OCI-LY1 (cell line): ENCODE data around the gene ARL8A.
"Not testable (repeated sequence)": the region's sequence is repeated elsewhere in the genome, so short reads cannot be mapped to it uniquely, and the experiment has no call there.

Experiments used
- EZH2 ChIP-seq: fragments of 200-600 bp; sonication (generic), shearing (Covaris generic); IDR thresholded peaks from 2 replicates; pipeline ENCODE4 v1.8.0; 2017; ENCODE audit warnings: borderline replicate concordance, mixed run types, mild to moderate bottlenecking, antibody characterized with exemption, low read length, moderate library complexity, mixed read lengths
- TF ChIP-seq, protein P1 (sequence below): fragments of 200-600 bp; sonication (generic), shearing (Covaris generic); IDR thresholded peaks from 2 replicates; pipeline ENCODE4 v1.5.1; 2017; ENCODE audit warnings: mild to moderate bottlenecking, antibody characterized with exemption, low read length, moderate library complexity, mixed read lengths

DNA sequence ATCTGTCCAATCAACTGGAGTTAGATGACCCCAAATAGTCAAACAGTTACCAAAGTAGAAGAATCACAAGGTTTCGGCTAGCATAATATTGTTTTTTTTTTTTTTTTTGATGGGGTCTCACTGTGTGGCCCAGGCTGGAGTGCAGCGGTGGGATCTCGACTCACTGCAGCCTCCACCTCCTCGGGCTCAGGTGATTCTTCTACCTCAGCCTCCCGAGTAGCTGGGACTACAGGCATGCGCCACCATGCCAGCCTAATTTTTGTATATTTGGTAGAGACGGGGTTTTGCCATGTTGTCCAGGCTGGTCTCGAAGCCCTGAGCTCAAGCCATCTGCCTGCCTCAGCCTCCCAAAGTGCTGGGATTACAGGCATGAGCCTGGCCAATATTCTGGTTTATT, 1.2 kb upstream of the ARL8A start:
- TF ChIP-seq, protein P1, sequence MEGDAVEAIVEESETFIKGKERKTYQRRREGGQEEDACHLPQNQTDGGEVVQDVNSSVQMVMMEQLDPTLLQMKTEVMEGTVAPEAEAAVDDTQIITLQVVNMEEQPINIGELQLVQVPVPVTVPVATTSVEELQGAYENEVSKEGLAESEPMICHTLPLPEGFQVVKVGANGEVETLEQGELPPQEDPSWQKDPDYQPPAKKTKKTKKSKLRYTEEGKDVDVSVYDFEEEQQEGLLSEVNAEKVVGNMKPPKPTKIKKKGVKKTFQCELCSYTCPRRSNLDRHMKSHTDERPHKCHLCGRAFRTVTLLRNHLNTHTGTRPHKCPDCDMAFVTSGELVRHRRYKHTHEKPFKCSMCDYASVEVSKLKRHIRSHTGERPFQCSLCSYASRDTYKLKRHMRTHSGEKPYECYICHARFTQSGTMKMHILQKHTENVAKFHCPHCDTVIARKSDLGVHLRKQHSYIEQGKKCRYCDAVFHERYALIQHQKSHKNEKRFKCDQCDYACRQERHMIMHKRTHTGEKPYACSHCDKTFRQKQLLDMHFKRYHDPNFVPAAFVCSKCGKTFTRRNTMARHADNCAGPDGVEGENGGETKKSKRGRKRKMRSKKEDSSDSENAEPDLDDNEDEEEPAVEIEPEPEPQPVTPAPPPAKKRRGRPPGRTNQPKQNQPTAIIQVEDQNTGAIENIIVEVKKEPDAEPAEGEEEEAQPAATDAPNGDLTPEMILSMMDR: not testable (repeated sequence)
- not testable (repeated sequence) for TF ChIP-seq EZH2
